Osteocyte (in vitro differentiated cells): ENCODE data around the gene NKX6-1. TPM values are rescaled to one million over a fixed set of nuclear protein-coding genes. Genes with fewer than 3 reads are reported as not detected.
A peak's percentile ranks its signal among the peaks of the same experiment; 100 is the strongest.

ENCODE experiments used
- DNase-seq: peaks from one replicate; pipeline ENCODE4 v3.0.0; 2021; ENCODE audit warnings: mixed read lengths; ENCODE audit not compliant: unreplicated experiment; ENCODE audit errors: extremely low spot score
- H3K27ac Mint-ChIP-seq: one replicate; pipeline ENCODE4 v1.8.0; 2021; ENCODE audit warnings: mild to moderate bottlenecking, mixed read lengths; ENCODE audit not compliant: unreplicated experiment
- H3K27me3 Mint-ChIP-seq: one replicate; pipeline ENCODE4 v1.8.0; 2021; ENCODE audit warnings: mixed read lengths; ENCODE audit not compliant: unreplicated experiment
- H3K36me3 Mint-ChIP-seq: one replicate; pipeline ENCODE4 v1.8.0; 2021; ENCODE audit warnings: mixed read lengths; ENCODE audit not compliant: unreplicated experiment
- H3K4me1 Mint-ChIP-seq: one replicate; pipeline ENCODE4 v1.8.0; 2021; ENCODE audit warnings: mixed read lengths; ENCODE audit not compliant: unreplicated experiment
- H3K4me3 Mint-ChIP-seq: one replicate; pipeline ENCODE4 v1.8.0; 2021; ENCODE audit warnings: mild to moderate bottlenecking, moderate library complexity, mixed read lengths; ENCODE audit not compliant: unreplicated experiment
- H3K9me3 Mint-ChIP-seq: one replicate; pipeline ENCODE4 v1.8.0; 2021; ENCODE audit warnings: mixed read lengths; ENCODE audit not compliant: unreplicated experiment
- CTCF ChIP-seq: fragments of 200-600 bp; sonication (generic); IDR thresholded peaks from 2 replicates; pipeline ENCODE4 v1.5.0; 2021; ENCODE audit warnings: antibody characterized with exemption, mild to moderate bottlenecking, moderate library complexity
- total RNA-seq: library from RNA; stranded (reverse); gene quantifications from 2 replicates; pipeline ENCODE4 v1.2.1, GENCODE V29; 2021

The NKX6-1 gene
- total RNA-seq, 1 donor from 2014 or later = not detected

GRCh38 chr4:84494076-84494475 lies 5.0 kb downstream of the NKX6-1 start:
- H3K27ac Mint-ChIP-seq = no peak overlapping the region
- no peak for DNase-seq
- TF ChIP-seq CTCF = no peak
- H3K4me1 Mint-ChIP-seq = peaks cover 21% of the 10 kb centered on the region
- no peaks in the 10 kb centered on the region for H3K9me3 Mint-ChIP-seq
- H3K27me3 Mint-ChIP-seq = peaks cover 83% of the 10 kb centered on the region
- peaks cover 7% of the 10 kb centered on the region for H3K36me3 Mint-ChIP-seq
- no peak overlapping the region for H3K4me3 Mint-ChIP-seq

- no peak overlapping the region for H3K27ac Mint-ChIP-seq
Observed at GRCh38 chr4:84493092-84493850, 5.8 kb downstream of the NKX6-1 start.

GRCh38 chr4:84492737-84493091 lies 6.4 kb downstream of the NKX6-1 start:
- no peak for TF ChIP-seq CTCF
- Mint-ChIP-seq H3K27ac (no peak overlapping the region), H3K9me3 (no peaks in the 10 kb centered on the region), H3K4me1 (peaks cover 12% of the 10 kb centered on the region), H3K36me3 (peaks cover 7% of the 10 kb centered on the region), H3K27me3 (peaks cover 86% of the 10 kb centered on the region), H3K4me3 (no peak overlapping the region)
- DNase-seq = no peak

More at GRCh38 chr4:84493092-84493850, 5.8 kb downstream of the NKX6-1 start:
- Mint-ChIP-seq H3K9me3 (no peaks in the 10 kb centered on the region), H3K4me3 (peak overlapping the region; percentile 63), H3K27me3 (peaks cover 82% of the 10 kb centered on the region), H3K36me3 (peaks cover 7% of the 10 kb centered on the region), H3K4me1 (peaks cover 13% of the 10 kb centered on the region)
- peak; percentile 21 for TF ChIP-seq CTCF
- DNase-seq = no peak

- peaks cover 87% of the 10 kb centered on the region for H3K27me3 Mint-ChIP-seq
- peaks cover 7% of the 10 kb centered on the region for H3K36me3 Mint-ChIP-seq
- no peak for TF ChIP-seq CTCF
- DNase-seq = no peak
- H3K4me3 Mint-ChIP-seq = no peak overlapping the region
- no peaks in the 10 kb centered on the region for H3K9me3 Mint-ChIP-seq
- H3K4me1 Mint-ChIP-seq = peaks cover 12% of the 10 kb centered on the region
- H3K27ac Mint-ChIP-seq = no peak overlapping the region
Observed at GRCh38 chr4:84492290-84492689, 6.8 kb downstream of the NKX6-1 start.

GRCh38 chr4:84491481-84491880 lies 7.6 kb downstream of the NKX6-1 start:
- H3K9me3 Mint-ChIP-seq = no peaks in the 10 kb centered on the region

More at GRCh38 chr4:84491481-84491880, 7.6 kb downstream of the NKX6-1 start:
- Mint-ChIP-seq H3K36me3 (peaks cover 7% of the 10 kb centered on the region), H3K4me1 (peaks cover 8% of the 10 kb centered on the region), H3K4me3 (no peak overlapping the region), H3K27ac (no peak overlapping the region), H3K27me3 (peaks cover 85% of the 10 kb centered on the region)
- no peak for DNase-seq
- no peak for TF ChIP-seq CTCF
